ENCODE data around the gene KLHL29.
"Not testable (repeated sequence)": the region's sequence is repeated elsewhere in the genome, so short reads cannot be mapped to it uniquely, and the experiment has no call there.

Gene KLHL29

DNA sequence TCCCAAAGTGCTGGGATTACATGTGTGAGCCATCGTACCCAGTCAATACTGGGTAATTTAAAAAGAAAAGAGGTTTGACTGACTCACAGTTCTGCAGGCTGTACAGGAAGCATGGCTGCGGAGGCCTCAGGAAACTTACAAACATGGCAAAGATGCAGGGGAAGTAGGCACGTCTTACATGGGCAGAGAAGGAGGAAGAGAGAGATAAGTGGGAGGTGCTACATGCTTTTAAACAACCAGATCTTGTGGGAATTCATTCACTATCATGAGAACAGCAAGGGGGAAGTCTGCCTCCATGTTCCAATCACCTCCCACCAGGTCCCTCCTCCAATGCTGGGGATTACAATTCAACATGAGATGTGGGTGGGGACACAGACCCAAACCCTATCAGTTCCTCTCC lies 349.4 kb downstream of the KLHL29 start:
- in situ Hi-C loops (cut with HindIII; ENCODE audit: low sequenced_read_pairs), result no loop called here

DNA sequence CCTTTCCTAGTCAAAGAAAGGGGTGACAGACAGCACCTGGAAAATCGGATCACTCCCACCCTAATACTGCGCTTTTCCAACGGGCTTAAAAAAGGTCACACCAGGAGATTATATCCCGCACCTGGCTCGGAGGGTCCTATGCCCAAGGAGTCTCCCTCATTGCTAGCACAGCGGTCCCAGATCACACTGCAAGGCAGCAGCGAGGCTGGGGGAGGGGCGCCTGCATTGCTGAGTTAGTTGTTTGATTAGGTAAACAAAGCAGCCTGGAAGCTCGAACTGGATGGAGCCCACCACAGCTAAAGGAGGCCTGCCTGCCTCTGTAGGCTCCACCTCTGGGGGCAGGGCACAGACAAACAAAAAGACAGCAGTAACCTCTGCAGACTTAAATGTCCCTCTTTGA lies 351.8 kb downstream of the KLHL29 start:
- in situ Hi-C loops (cut with HindIII; ENCODE audit: low sequenced_read_pairs), result not testable (repeated sequence)

DNA sequence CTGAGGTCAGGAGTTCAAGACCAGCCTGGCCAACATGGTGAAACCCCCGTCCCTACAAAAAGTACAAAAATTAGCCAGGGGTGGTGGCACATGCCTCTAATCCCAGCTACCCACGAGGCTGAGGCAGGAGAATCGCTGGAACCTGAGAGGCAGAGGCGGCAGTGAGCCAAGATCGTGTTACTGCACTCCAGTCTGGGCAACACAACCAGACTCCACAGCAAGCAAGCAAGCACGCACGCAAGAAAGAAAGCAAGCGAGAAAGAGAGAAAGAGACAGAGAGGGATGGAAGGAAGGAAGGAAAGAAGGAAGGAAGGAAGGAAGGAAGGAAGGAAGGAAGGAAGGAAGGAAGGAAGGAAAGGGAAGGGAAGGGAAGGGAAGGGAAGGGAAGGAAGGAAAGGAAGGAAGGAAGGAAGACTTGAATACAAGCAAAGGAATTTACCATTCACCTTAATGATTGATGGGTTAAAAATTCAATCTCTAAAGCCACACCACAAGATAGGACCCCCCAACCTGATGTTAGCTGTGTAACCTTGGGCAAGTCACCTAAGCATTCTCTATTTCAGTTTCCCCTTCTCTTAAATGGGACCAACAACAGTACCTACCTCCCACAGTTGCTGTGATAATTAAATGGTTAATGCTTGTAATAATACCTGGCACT lies 360.2 kb downstream of the KLHL29 start:
- in situ Hi-C loops (cut with HindIII; ENCODE audit: low sequenced_read_pairs), result no loop called here

DNA sequence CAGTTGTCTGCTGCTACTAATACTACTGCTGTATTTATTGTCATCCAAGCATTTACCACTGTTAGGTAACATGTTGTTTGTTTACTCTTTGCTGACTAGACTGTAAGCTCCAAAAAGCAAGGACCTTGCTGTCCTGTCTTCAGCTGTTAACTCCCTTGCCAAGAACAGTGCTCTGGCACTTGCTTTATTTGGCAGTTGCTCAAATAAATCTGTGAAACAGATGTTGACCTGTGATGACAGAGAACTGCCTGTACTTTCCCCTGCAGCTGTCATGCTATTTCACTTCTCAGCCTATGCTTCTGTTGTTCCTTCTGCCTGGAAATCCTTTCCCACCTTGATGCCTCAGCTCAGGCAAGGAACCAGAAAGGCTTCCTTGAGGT lies 360.7 kb downstream of the KLHL29 start:
- in situ Hi-C loops (cut with HindIII; ENCODE audit: low sequenced_read_pairs), result no loop called here

DNA sequence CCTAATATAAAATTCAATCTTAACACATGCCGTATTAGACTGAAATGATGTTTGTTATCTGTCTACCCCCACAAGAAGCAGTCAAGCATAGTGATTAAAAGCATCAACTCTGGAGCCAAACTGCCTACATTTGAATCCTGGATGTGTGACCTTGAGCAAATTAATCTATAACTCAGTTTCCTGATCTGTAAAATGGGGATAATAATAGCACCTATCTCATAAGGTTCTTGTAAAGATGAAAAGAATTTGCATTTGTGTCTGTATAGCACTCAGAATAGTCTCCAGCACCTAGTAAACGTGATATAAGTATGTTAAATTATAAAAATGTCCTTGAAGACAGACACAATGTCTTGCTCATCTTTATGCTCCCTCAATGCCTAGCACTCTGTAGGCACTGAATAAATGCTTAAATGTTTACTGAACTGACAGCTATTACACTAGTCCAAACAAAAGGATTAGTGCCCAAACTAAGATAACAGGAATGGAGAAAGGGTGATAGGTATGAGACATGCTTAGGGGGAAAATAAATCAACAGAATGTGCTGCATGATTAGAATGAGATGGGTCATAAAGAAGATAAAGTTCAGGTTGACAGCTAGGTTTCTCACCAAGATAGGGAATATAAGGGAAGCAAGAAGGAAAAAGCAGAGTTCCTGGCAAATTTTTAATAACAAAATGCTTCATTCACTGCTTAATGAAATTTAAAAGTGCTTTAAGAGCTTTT lies 361.3 kb downstream of the KLHL29 start:
- in situ Hi-C loops (cut with HindIII; ENCODE audit: low sequenced_read_pairs), result no loop called here

DNA sequence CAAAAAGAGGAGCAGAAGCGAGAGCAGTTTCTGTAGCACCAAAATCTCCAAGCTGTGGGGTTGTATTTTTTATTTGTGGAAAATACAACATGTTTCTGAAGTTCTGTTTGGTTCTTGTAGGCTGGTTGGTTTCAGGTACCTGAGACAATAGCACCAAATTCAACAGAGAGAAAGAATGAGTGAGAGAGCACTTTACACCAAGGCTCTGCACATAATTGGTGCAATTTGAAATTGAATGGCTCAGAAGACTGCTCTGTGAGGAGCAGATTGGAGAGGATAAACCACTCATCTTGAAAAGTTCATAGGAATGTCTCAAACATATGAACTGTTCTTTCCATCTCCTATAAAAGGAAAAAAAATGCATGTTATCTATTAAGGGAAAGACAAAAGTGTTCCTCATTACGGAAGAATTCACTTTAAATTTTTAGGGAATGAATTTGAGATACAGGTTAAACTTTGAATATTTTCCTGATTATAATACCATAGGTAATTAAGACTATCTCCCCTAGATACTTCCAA lies 366.8 kb downstream of the KLHL29 start:
- in situ Hi-C loops (cut with HindIII; ENCODE audit: low sequenced_read_pairs), result no loop called here

DNA sequence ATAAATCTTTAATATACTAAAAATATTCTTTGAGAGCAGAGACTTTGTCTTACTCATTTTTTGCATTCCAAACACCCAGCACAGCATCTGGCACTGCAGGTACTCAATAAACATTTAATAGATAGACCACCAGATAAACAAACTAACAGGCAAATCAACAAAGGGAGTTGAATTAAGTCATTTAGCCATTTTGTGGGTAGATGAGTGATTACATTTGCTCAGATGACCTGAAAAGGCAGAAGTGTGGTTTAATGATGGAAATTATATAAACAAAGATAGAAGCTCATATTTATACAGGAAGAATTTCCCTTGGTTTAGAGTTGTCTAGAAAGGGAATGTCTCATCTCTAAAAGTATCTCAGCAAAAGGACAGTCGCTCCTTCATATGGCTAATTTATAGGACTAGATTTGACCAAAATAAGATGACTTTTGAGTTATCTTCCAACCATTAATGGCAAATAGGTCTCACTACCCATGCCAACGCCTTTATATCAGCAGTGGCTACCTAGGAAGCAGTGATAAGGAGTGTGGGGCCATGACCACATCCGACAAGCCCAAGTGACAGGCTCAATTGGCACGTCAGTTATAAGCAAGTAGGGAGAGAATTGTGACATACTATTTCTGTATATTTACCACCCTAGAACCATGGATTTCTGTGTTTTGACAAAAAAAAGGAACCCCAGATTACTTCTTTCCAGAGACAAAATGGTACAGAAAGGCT lies 368.5 kb downstream of the KLHL29 start:
- in situ Hi-C loops (cut with HindIII; ENCODE audit: low sequenced_read_pairs), result no loop called here

DNA sequence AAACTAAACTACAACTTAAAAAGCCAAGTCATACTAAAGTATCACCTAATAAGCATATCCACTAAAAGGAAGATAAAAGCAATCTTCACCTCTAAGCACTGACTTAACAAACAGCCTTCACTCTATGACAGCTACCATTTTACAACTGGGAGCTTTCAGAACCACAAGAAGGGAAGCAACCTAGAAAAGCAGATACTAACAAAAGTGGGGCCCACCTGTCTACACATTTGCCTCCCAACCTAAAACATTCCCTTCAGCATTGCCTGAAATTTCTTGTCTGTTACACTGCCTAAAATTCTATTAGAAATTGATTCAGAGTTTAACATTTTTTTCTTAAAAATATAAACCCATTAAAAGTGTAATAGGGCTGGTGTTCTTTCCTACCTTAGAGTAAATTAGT lies 370.0 kb downstream of the KLHL29 start:
- in situ Hi-C loops (cut with HindIII; ENCODE audit: low sequenced_read_pairs), result no loop called here

DNA sequence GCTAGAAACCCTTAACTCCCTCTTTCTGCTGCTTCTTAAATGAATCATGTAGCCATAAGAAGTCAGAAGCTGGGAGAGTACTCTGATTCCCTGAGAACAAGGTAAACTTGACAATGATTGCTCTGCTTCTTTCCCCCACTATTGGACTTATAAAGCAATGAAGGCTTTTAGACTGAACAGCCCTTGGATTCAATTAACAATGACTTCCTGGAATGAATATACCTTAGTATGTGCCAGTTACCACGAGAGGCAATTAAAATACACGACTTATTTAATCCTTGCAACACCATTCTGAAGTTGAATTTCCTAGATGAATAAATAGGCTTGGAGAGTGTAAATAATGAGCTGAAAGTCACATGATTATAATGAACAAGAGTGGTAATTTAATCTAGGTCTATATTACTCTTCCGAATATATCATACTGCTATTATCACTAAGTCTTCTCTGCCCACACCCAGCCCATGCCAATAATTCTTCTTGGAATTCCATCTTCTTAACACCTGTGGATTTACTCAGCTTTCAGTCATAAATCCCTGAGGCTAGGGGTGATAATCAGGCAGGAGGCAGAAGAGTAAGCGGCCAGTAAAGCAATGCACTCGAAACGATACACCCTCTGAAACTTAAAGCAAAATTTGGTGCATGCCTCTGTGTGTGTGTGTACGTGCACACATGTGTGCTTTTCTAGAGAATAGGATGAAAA lies 371.8 kb downstream of the KLHL29 start:
- in situ Hi-C loops (cut with HindIII; ENCODE audit: low sequenced_read_pairs), result no loop called here

DNA sequence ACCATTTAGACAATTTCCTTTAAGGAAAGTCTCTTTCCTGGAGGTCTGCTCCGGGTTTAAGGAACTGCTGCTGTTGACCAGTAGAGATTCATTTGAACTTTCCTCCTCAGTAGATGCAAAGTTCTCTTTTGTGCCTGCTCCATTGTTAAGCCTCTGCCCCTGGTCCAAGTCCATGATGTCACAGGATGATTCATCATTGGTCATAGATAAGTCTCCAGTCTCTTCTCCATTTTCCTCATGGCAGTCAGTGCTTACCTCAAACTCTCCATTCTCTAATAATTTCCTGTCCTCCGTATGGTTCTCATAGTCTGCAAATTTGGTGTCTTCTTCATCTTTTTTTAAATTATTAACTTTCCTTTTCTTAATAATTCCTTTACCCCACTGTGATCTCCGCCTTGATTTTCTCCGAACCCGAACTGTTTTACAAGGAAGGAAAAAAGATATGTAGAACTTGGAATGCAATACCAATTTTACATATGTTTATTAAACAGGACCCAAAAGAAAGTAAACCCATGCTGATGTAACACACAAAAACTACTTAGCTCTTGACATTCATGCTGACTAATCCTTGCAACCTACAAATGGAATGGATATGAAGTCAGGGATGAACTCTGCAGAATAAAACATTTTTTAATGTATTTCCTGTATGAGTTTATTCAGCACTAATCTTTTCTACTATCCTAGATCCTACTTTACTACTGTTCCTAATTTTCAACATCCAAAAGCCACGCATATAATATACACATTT lies 372.9 kb downstream of the KLHL29 start:
- in situ Hi-C loops (cut with HindIII; ENCODE audit: low sequenced_read_pairs), result no loop called here
